HFF-Myc (cell line): Measurements from ENCODE around the gene TGM5.

Experiments used
- DNase-seq: peaks from one replicate; pipeline ENCODE4 v3.0.0-alpha.2; 2011; ENCODE audit warnings: low read depth; ENCODE audit errors: extremely low read depth
- H3K4me3 ChIP-seq: replicated peaks from 2 replicates; pipeline ENCODE4 v1.5.1; 2011; ENCODE audit warnings: low read depth, mild to moderate bottlenecking, control low read depth, low read length
- TF ChIP-seq, protein P1 (sequence below): IDR thresholded peaks from 2 replicates; pipeline ENCODE4 v1.5.1; 2012; ENCODE audit warnings: mild to moderate bottlenecking, low read depth, low read length, control low read depth; ENCODE audit errors: missing control alignments

Gene TGM5

DNA sequence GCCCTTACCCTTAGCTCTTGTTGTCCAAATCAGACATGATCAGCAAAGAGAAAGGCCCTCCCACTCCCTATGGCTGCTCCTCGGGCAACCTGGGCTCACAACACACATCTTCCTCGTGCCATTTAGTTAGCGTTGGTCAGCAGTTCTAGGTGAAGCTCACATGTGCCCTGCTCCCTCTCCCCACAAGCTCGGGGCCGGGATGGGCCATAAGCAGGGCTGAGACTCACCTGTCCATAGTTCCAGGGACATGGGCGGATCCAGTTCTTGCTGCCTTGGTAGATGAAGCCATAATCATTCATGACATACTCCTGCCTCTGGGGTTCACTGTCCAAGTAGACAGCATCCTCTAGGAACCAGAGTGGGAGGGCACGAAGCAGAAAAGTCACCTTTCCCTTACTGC lies 10.4 kb downstream of the TGM5 start:
- TF ChIP-seq, protein P1, sequence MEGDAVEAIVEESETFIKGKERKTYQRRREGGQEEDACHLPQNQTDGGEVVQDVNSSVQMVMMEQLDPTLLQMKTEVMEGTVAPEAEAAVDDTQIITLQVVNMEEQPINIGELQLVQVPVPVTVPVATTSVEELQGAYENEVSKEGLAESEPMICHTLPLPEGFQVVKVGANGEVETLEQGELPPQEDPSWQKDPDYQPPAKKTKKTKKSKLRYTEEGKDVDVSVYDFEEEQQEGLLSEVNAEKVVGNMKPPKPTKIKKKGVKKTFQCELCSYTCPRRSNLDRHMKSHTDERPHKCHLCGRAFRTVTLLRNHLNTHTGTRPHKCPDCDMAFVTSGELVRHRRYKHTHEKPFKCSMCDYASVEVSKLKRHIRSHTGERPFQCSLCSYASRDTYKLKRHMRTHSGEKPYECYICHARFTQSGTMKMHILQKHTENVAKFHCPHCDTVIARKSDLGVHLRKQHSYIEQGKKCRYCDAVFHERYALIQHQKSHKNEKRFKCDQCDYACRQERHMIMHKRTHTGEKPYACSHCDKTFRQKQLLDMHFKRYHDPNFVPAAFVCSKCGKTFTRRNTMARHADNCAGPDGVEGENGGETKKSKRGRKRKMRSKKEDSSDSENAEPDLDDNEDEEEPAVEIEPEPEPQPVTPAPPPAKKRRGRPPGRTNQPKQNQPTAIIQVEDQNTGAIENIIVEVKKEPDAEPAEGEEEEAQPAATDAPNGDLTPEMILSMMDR: no peak
- no peak overlapping the region for H3K4me3 ChIP-seq
- no peak for DNase-seq

DNA sequence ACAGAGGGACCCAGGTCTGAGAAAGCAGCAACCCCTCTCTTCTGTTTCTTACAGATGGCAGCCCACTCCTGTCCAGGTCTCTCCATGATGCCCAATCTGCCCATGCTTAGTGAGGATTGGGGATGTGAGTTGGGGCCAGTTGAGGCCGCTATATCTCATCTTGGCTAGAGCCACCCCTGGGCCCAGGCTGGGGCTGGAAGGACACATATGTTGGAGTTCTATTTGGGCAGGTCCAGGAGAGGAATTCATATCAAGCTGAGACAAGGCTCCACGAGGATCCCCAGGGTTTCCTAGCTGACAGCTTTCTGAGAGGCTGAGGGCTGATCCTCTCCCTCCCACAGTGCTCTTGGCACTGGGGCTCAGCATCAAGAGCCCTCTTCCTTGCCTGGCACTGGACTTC lies 11.4 kb downstream of the TGM5 start:
- TF ChIP-seq, protein P1: no peak
- no peak overlapping the region for H3K4me3 ChIP-seq
- DNase-seq: no peak

DNA sequence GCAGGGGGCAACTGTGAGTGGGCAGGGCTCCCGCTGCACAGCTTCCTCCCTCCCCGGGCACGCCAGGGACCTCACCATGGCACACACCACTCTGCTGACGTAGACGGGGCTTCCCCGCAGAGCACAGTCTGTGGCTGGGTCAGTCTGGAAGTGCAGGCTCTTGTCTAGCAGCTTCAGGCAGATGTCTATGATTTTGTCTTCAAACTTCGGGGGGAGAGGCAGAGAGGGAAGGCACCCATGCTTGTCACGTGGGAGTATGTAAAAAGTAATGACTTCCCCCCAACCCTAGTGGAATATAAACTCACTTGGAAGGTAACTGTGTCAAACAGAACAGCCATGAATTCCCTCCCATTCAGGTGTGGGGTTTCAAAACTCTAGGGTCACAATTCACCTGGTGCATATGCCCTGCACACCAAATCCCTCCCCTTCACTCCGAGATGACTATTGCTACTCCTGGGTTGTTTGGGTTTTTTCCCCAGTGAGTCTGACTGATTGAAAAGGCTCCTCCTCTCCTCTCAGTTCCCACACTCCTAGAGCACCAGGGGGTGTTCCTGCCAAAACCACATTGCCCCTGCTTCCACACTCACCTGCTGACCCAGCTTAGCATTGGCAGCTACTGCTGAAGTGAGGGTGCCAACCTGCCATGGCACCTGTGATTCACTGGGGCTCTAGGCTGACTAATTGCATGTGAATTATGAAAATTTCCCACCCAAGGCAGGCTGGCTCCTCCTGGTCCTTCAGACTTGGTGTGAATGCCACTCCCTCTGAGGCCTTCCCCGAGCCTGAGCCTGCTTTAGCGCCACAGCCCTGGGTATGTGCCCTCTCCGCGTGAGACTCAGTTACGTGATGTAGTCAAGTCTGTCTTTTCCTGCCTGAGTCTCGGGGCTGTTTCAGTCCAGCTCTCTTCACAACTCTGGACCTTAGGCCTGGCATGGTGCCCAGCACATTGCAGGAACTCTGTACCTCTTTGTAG lies 13.0 kb downstream of the TGM5 start:
- no peak overlapping the region for H3K4me3 ChIP-seq
- DNase-seq: no peak
- TF ChIP-seq, protein P1: no peak

DNA sequence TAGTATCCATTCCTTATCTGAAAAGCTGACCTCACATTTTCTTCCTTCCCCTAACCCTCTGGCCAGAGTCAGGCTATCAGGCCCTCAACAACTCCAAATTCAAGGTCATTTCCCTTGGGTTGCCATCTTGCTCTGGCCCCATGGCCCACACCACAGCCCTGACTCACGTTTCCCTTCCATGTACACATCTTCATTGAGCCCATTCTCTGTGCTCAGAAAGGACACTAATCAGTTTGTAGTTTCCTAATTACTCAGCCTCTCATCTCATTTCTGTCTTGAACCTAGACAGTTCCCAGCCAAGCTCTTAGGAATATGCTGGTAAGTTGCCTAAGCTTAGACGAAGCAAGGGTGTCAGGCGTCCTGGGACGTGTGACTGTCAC lies 14.9 kb downstream of the TGM5 start:
- TF ChIP-seq, protein P1: no peak
- DNase-seq: no peak
- H3K4me3 ChIP-seq: no peak overlapping the region

- TF ChIP-seq, protein P1: no peak
- no peak overlapping the region for H3K4me3 ChIP-seq
- no peak for DNase-seq
These were observed 15.4 kb downstream of the TGM5 start for GRCh38 chr15:43251185-43251870.

DNA sequence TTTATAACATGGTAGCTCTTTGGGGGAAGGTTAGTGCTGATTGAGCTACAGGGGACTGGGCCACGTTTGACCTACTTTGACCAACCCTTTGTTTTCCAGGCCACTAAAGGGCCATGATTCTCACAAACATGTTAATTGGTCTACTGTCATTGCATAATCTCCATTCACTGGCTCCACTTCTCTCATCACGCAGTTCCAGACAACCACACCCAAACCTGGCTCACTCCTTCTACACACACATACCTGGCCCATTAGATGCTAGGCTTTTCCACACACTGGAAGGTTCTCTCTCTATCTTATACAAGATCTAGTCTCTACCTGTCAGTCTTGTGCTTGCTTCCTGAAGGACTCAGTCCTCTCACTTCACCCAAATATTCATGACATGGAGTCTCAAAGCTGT lies 15.9 kb downstream of the TGM5 start:
- no peak for DNase-seq
- H3K4me3 ChIP-seq: no peak overlapping the region
- TF ChIP-seq, protein P1: no peak
